GM21786 (cell line): ENCODE results near the gene GRIA1.

Experiments used
- ATAC-seq: cut with Tn5 transposase; IDR thresholded peaks from one replicate; pipeline ENCODE4 v1.9.1; 2021; ENCODE audit not compliant: unreplicated experiment

GRIA1 gene

DNA sequence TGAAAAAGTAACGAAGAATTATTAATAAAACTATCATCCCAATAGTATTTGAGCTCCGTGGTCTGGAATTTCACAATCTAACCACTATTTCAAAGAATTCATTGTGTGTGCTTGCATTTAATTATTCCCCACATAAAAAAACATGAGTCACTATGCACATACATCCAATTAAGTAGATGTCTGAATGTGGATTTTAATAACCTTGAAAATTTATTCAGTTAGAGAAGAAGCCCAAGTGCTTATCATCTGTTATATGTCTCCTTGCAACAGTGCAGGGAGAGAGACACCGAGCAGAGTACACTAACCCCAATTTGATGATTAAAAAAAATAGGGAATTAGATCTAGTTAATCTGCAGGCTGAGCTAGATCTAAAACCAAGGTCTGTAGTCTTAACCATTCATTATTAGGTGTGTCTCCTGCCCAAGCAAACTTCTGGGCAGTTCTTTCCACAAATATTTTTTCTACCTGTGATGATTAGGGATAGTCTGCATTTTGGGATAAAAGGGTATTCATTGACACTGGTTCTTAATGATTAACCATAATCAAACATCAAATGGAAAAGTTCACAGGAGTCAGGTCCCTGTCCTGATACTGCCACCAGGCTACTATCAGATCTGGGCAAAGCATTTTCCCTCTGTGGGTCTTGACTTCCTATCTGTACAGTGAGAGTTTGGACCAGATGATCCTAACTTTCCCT lies 164.2 kb downstream of the GRIA1 start:
- no peak for ATAC-seq

DNA sequence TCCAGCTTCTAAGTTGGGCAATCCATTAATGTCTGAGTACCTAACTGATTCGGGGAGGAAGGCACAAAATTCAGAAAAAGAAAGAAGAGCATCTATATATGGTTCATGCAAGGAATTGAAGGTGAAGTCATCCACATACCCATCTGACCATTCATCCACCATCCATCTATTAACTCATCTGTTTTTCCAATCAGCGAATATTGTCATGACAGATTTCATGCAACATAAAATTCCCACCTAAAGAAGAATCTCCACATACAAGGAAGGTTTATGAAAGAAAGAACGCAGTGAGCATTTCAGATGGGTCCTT lies 164.7 kb downstream of the GRIA1 start:
- no peak for ATAC-seq

- ATAC-seq, result no peak
These were observed 167.7 kb downstream of the GRIA1 start for GRCh38 chr5:153658149-153658548.

GRCh38 chr5:153658606-153659005 lies 168.1 kb downstream of the GRIA1 start:
- no peak for ATAC-seq

DNA sequence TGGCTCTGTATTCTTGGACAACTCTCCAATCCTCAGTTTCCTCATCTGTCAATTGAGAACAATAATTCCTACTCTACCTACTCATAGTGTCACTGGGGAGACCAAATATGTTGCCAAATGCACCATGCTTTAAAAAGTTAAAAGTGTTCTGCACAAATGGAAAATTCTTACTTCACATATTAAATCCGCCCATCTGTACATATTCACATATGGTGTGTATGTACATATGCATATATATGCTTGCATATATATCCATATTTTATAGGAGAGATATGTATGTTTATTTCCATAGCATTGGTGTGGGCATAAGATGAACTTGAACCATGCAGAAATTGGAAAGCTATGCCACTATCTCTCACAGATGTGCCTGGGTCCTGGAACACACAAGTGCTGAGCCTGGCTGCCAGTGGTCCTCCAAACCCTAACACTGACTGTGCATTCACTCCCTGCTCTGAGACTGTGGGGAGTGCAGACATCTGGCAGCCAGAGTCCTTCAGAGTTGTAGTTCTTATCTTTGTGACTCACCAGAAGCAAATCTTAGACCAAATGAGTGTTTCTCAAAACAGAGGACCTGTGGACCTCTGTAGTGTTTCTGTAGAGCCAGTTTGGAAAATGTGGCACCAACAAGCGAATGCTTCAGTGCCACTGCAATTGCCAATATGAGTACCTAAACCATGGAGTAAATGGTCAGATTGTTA lies 168.7 kb downstream of the GRIA1 start:
- ATAC-seq, result no peak

DNA sequence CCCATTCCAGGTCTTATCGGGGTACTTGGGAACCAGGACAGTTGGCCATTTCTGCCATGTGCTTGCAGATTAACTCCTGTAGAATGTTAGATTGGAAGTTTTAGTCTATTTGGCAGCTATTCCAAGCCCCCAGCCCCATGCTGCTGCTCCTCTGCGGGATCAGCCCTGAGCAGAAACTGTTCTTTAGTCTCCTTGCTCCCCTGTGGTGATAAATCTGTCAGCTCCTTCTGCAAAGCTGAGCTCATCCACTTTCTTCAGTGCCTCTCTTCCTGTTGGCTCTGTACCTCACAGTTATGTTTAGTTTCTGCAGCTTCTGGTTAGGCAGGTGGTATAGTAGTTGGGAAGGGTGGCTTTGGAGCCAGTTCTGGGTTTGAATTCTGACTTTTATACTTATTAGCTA lies 170.4 kb downstream of the GRIA1 start:
- no peak for ATAC-seq

DNA sequence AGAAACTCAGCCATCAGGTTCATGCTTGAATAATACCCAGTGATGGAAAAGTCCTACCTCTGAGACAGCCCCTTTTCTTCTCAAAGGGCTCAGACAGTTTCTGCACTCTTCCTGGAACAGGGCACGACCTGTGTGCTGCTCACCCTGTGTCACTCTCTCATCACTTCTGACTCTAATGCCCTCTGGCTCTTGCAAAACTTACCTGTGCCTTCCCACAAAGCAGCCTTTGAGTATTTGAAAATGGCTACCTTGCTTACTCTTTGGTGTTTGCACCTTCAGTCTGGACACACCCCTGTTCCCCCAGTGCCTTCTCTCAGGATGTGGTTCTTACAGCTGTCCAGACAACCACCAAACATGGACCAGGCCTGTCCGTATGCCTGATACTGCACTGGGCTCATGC lies 171.4 kb downstream of the GRIA1 start:
- ATAC-seq, result no peak

GRCh38 chr5:153670101-153670500 lies 179.6 kb downstream of the GRIA1 start:
- ATAC-seq, result no peak

DNA sequence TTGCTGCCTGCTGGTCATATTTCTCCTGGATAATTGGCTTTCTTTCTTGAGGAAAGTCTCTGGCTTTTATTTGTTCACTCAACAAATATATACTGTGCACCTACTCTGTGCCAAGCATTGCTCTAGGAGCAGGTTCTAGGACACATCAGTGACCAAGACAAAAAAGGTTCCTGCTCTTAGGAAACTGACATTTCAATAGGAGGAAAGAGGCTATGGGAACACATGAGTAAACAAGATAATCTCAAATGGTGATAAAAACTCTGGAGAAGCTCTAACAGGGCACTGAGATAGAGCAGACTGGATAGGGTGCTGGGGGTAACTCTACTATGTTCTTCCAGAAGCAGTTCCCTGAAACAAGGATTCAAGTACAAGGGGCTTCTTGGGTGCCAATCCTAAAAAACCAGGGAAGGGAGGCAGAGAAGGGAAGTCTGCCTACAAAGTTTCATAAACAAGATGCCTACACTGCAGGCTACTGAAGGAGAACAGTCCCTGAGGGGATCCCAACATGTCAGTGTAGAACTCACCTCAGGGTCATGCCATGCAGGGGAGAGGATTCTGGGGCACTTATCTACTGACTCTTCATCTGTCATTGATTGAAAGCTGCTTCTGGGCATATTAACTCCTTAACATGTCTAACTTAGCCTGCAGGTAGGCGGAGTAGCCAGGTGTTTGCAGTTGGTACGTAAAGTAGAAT lies 181.3 kb downstream of the GRIA1 start:
- ATAC-seq, result no peak

- ATAC-seq, result no peak
These were observed 182.0 kb downstream of the GRIA1 start for GRCh38 chr5:153672347-153673090.

GRCh38 chr5:153674356-153674755 lies 183.9 kb downstream of the GRIA1 start:
- no peak for ATAC-seq

- no peak for ATAC-seq
These were observed 185.9 kb downstream of the GRIA1 start for GRCh38 chr5:153676406-153676805.

DNA sequence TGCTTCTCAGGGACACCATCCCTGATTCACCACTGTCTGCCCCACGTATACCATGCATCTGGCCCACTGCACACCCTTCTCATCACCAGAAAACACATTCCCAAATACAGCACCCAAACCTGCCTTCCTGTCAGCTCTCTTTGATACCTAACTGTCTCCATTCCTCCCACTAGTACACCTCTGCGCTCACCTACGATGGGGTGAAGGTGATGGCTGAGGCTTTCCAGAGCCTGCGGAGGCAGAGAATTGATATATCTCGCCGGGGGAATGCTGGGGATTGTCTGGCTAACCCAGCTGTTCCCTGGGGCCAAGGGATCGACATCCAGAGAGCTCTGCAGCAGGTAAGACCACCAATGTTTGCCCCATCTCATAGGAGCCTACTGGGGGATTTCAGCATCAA lies 186.4 kb downstream of the GRIA1 start:
- ATAC-seq, result no peak

GRCh38 chr5:153678617-153679329 lies 188.3 kb downstream of the GRIA1 start:
- ATAC-seq, result no peak

- ATAC-seq, result no peak
These were observed 199.8 kb downstream of the GRIA1 start for GRCh38 chr5:153690236-153690635.

- ATAC-seq, result no peak
These were observed 205.8 kb downstream of the GRIA1 start for GRCh38 chr5:153696256-153696655.

DNA sequence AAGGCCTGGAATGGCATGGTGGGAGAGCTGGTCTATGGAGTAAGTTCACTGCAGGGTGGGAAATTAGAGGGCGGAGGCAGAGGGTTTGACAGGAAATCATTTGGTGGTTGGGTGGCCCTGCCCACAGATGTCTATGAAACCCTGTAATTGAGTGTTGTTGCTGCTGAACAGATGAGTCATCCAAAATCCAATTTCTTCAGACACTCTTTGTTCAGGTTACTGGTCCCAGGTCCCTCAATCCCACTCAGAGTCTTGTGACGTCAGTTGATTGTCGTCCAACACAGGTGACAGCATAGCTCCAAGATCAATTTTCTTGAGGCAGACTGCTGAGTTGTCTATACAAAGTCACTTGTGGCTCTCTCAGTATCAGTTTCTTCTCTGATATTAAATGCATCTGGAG lies 208.6 kb downstream of the GRIA1 start:
- ATAC-seq, result no peak

GRCh38 chr5:153700940-153701339 lies 210.5 kb downstream of the GRIA1 start:
- ATAC-seq, result no peak

- ATAC-seq, result no peak
These were observed 211.8 kb downstream of the GRIA1 start for GRCh38 chr5:153702265-153702664.

DNA sequence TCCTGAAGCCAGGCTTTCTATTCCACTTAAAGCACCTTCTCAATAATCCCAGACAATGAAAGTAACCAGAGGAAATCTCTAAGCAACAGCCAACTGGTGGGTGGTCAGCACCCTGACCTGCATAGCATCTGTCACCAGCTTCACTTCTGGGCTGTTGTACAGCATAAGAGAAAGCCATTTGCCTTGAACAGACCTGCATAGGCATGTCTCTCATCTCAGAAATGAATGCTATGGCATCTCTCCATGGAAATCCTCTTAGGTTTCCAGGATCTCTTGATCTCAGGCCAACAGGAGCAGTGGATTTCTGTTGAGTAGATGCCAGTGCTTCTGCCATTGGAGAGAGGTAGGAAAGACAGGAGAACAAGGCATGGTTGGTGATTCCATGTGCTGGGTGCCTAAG lies 213.6 kb downstream of the GRIA1 start:
- ATAC-seq, result no peak

DNA sequence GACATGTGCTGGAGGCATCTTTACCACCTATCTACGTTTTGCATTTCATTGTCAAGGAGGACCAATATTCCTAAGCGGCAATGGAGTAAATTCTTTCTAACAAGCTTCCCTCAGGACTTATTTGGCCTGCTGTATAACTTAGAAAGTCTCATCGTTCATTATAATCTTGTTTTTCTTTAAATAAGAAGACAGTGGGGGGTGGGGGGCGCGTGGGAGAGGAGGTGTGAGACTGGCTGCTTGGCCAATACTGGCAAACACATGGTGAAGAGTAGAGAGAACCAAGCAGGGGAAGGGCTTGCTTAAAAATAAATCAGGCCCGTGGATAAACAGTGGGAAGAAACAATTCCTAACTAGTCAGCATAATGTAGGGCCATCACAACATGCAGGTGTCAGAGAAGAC lies 217.2 kb downstream of the GRIA1 start:
- no peak for ATAC-seq
